IPS-11a (cell line): ENCODE data around the gene ABCD4.
"Not testable (repeated sequence)": the region's sequence is repeated elsewhere in the genome, so short reads cannot be mapped to it uniquely, and the experiment has no call there.

Source experiments
- H3K4me3 ChIP-seq: one replicate; pipeline ENCODE4 v1.5.1; 2013; ENCODE audit warnings: low read depth, low read length, control low read depth

The ABCD4 gene

GRCh38 chr14:74302634-74303569 is at the start of gene ABCD4:
Gene ABCD4, minus strand, starts transcription at chr14:74302934. Its CDS starts 22 bp downstream, at chr14:74302912.
- H3K4me3 ChIP-seq: peak within 1 kb of the TSS; percentile 82

DNA sequence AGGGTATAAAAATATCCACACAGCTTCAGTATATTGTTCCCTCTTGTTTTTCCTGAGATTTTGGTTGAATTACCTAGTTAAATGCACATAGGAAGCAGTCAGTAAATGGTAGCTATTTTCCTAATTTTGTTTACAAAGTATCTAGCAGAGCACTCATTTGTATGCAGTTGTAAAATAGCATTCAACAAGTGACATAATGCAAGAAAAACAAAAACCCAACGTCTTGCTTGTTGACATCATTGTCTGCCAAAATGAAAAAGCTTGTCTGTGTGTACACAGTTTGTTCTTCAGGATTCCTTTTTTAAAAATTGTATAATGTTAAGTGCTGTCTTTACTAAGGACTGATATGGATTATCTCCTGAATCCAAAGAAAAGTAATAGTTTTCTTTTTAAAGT is 48.2 kb upstream of the ABCD4 start:
- H3K4me3 ChIP-seq: peak overlapping the region; percentile 97

- H3K4me3 ChIP-seq: peak overlapping the region; percentile 97
Measured at GRCh38 chr14:74350211-74350927, 47.6 kb upstream of the ABCD4 start.

- peak overlapping the region; percentile 97 for H3K4me3 ChIP-seq
Measured at GRCh38 chr14:74349757-74350156, 47.0 kb upstream of the ABCD4 start.

DNA sequence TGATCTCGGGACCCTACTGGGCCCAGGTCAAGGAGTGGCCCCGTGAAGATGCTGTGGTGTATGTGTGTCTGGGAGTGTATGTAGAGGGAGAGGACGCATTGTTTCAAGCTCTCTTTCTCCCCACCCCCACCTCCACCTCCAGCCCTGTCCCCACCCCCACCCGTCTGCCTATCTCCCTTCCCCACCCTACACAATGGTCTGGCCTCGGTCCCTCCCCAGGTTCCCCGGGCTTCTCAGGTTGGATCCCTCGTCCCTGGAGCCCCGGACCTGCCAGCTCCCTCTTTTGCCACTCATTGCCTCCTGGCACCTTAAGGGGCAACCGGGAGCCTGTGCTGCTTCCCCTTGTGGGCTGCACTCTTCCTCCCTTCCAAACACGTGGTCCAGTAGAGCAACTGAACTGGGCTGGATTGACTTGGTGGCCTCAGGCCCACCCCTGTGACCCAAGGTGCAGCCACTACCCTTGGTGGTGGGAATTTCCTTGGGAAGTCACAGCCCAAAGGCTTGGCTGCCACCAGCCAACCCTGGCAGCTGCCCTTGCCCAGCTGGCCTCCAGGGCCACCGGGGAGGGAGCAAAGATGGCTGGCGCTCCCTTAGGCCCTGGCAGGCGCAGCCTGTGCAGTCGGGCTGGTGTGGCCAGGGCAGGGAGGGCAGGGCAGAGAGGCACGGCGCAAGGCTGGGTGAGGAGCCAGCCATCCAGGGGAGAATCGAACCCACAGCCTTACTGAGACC is 46.2 kb upstream of the ABCD4 start:
- H3K4me3 ChIP-seq: peak overlapping the region; percentile 97

DNA sequence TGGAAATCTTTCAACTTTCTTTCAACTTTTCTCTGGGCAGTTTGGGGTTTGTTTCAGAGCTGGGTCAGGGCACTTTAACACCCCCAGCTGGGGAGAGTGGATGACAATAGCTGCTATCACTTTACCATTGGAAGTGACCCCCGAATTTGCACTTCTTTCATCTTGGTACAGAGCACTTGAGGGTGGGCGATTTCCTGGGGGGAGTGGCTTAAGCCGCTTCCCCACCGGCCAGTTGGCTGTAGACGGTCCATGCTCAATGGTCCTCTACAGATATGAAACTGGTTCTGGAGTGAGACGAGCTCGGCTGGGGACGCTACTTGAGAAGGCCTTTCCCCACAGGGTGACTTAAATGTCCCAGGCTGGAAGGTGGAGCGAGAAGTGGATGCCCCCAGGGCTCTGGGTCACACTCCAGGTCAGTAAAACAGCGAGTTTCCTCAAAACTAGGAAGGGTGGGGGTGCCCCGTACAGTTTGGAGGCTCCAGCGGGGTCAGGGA is 45.6 kb upstream of the ABCD4 start, which contains the start of gene VRTN:
Gene VRTN, plus strand, starts transcription at position 231 of the 494 bp plus-strand sequence. CDS start 8,313 bp downstream, outside the sequence.
- peak within 1 kb of the TSS; percentile 97 for H3K4me3 ChIP-seq

- H3K4me3 ChIP-seq: peak overlapping the region; percentile 97
Measured at GRCh38 chr14:74347795-74348100, 45.0 kb upstream of the ABCD4 start.

GRCh38 chr14:74347097-74347794 is 44.5 kb upstream of the ABCD4 start:
- H3K4me3 ChIP-seq: peak overlapping the region; percentile 97

DNA sequence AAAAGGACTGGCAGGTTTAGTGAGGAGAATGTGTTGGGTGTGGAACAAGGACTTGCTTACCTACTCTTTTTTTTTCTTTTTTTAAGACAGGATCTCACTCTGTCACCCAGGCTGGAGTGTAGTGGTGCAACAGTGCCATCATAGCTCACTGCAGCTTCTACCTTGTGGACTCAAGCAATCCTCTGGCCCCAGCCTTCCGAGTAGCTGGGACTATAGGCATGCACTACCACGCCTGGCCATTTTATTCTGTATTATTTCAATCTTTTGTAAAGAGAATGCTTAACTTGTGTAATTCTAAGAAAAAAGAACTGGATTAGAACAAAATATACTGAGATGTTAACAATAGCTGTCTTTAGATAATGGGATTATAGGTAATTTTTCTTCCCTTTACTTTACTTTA is 43.6 kb upstream of the ABCD4 start:
- no peak overlapping the region for H3K4me3 ChIP-seq

GRCh38 chr14:74333909-74334308 is 31.2 kb upstream of the ABCD4 start:
- no peak overlapping the region for H3K4me3 ChIP-seq

GRCh38 chr14:74329950-74330552 is 27.3 kb upstream of the ABCD4 start:
- H3K4me3 ChIP-seq: not testable (repeated sequence)

- H3K4me3 ChIP-seq: no peak overlapping the region
Measured at GRCh38 chr14:74326369-74327152, 23.8 kb upstream of the ABCD4 start.

DNA sequence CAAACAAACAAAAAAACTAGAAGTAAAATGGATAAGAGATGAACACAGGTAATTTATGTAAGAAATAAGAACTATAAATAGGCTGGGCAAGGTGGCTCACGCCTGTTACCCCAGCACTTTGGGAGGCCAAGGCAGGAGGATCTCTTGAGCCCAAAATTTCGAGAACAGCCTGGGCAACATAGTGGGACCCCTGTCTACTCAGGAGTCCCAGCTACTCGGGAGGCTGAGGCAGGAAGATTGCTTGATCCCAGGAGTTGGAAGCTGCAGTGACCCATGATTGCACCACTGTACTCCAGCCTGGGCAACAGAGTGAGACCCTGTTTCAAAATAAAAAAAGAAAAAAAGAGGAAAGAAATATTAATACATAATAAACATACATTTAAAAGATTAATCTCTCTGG is 22.7 kb upstream of the ABCD4 start:
- H3K4me3 ChIP-seq: no peak overlapping the region

- H3K4me3 ChIP-seq: no peak overlapping the region
Measured at GRCh38 chr14:74324931-74325361, 22.2 kb upstream of the ABCD4 start.

DNA sequence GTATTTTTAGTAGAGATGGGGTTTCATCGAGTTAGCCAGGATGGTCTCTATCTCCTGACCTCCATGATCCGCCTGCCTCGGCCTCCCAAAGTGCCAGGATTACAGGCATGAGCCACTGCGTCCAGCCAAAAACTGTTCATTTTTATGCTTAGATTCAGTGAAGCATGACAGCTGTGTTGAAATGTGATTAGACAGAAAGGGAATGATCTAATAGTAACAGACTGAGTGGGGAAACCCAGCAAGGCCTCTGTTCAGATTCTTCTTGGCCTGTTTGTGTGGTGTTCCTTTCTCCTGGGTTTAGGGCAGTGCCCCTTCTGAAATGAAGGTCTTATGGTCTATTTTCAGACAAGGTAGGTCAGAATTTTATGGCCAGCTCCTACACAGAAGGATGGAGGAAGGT is 11.8 kb upstream of the ABCD4 start:
- no peak overlapping the region for H3K4me3 ChIP-seq

DNA sequence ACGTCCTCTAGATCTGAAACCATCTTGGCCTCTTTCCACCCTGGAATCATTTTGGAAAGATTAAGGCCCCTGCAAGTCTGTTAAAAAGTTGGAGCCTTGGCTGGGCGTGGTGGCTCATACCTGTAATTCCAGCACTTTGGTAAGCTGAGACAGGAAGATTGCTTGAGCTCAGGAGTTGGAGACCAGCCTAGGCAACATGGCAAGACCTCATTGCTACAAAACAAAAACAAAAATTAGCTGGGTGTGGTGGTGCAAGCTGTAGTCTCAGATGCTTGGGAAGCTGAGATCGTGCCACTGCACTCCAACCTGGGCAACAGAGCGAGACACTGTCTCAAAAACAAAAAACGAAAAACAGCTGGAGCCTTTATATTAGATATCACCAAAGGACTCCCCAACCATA is 10.9 kb upstream of the ABCD4 start:
- H3K4me3 ChIP-seq: no peak overlapping the region

DNA sequence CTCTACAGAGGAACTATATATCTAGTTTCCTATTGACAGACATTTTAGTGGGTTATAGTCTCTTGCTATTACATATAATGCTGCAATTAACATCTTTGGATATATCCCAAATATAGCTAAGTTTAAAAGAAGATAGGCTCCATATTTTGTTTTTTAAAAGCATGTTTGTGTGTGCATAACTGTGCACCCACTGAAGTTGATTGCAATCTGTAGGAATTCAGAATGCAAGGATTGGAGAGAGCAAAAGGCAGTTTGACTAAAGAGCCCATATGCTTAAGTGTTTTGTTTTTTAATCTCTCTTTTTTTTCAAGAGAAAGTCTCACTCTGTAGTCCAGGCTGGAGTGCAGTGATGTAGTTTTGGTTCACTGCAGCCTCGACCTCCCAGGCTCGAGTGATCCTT is 9.4 kb upstream of the ABCD4 start:
- no peak overlapping the region for H3K4me3 ChIP-seq

GRCh38 chr14:74309125-74310022 is 6.6 kb upstream of the ABCD4 start:
- no peak overlapping the region for H3K4me3 ChIP-seq
